ENCODE results near the gene SNN.

SNN gene

DNA sequence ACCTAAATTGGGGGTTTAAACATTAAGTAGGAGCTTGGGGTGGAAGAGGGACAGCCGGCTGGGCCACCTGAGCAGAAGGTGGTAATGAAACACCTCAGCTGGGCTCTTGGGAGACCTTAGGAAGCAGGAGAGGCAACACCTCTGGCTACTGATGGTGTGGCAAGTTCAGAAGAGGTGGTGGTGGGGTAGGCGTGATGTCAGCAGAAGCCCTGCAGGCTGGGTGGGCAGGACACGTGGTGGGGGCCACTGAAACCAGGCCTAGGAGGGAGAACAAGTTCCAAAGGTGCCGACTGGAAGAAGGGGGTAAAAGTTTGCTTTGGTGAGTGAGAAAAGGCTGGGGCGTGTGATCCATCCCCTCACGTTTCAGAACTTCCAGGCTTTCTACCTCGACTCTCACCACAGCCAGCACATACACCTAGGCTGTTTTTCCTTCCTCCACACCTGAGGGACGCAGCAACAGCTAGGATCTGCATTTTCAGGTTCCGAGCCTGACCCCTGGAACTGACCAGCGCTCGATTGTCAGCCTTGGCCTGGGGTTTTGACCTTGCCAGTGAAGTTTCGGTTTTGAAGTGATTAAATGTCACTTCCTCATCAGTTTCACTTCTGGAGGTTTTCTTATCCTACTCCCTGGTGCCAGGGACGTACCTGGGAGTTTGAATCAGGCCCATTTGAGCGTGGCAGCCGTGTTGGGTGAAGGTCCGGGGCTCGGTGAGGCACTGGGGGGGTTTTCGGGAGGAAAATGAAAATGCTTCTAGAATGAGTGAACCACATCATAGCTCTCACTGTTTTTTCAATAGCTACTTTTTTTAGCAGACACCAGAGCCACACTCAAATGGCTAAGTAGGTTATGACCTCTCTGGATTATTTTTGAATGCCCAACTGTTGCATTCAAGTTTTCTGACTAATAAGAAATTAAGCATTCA is 10.0 kb downstream of the SNN start:
- DNase-seq, result no peak

DNA sequence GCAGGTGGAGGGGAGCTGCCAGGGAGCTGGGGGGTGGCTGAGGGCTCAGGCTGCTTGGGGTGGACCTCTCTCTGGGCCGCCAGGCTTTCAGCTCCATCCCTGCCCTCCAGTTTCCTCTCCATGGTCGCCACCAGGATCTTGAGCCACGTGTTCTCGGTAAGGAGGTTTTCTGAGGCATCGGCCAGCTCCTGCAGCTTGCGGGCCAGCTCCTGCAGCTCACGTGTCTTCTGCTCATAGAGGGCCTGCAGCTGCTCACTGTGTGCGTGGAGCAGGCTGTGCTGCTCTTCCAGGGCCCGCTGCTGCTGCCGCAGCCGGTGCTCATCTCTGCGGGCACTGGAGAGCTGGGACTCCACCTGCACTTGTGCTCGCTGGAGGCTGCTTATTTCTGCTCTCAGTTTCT is 11.0 kb downstream of the SNN start:
- DNase-seq, result peak in 19 of 56 donors; percentile 20 to 55 (median 38)

DNA sequence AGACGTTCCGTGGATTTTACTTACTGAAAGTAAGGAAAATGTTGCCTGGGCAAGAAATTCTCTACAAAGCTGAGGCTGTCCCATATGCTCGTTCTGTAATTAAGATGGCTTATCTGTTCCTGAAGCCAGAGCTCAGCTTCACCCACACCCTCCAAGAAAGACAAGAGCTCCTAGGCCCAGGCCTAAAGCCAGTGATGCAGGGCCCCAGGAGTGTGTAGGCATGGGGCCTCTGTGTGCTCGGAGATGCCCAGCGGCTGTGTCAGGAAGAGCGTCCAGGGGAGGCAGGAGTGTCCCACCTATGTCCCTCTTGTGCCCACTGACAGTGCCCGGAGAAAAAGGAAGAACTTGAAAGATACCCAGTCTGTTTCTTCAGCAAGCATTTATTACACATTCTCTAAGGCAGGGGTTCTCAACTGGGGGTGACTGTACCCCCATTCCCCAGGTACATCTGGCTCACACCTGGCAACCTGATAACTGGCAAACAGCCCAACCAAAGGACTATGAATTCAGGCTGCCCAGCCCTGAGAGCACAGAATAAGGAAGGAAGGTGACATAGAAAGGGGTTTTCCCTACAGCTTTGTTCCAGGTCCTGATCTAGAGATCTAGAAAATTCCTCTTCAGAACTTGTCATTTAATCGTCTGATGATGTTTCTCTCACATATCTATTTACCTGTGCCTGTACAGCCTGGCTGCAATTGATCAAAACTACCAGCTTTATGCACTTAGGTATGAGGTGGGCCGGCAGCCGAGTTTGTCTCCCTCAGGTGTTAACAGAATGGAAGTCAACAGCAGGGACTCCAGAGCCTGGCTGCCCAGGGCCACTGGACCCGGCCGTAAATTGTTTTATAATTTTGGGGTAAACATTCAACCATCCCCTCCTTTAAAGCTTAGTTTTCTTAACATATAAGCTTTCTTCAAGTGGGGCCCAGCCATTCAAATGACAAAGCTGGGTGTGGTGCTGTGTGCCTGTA is 12.0 kb downstream of the SNN start:
- no peak for DNase-seq

DNA sequence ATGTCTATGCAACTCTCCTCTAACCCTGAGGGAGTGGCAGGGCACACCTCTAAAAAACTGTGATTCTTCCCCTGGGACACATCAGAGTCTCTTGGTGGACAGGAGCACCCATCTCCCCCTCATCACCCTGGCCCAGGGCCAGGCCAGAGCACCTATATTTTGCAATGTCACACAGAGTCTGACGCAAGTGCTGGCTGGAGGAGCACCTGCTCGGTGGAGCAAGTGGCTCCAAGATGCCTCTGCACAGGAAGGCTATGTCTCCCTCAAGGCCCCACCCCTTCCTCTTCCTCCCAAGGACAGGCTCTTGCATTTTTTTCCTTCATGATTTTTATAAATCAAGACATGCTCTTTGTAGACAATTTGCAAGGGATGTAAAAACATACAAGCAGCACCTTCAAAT is 13.3 kb downstream of the SNN start:
- DNase-seq, result no peak

DNA sequence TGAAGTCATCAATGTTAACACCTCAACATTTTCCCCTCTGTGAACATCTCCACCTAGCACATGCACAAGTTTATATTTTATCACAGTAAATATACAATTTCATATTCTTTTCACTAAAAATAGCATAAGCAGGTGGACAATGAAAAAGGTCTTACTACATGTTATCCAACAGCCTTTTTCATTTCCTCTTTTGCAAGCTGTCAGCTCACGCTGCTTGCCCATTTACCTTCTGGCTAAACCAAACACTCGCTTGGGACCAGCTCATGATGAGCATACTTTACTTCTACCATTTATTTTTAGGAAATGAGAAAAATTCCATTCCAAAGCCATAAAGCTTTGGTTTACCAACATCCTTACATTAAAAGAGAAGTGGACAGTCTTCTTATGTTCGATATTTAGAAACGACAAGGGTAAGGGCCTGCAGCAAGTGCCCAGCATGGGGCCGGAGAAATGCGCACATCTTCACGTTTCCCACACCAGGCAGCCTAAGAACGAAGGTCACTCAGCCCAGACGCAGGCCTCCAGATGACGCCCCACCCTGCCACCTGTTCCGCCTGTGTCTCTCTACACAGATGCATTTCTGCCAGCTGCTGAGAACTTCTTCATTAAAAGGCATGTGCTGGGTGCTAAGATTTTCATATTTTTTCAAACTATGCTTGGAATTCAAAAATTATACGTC is 13.9 kb downstream of the SNN start:
- no peak for DNase-seq

DNA sequence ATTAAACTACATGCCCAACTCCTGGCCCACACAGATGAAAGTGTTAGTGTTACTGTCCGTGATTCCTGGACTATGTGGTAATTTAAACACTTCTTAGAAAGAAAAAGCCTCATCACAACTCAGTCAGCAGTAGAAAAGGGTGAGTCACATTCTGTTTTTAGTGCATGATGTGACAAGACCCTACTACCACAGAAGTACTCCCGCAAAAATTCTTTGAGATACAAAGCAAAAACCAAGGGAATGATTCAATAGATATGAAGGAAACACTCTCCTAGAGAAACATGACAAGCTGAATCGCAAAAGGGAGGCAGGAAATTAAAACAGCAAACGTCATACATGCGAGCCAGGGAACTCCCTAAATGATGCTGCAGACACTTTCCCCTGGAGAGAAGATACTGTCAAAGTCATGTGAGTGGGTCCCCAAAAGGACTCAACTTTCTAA is 14.4 kb downstream of the SNN start:
- DNase-seq, result no peak

DNA sequence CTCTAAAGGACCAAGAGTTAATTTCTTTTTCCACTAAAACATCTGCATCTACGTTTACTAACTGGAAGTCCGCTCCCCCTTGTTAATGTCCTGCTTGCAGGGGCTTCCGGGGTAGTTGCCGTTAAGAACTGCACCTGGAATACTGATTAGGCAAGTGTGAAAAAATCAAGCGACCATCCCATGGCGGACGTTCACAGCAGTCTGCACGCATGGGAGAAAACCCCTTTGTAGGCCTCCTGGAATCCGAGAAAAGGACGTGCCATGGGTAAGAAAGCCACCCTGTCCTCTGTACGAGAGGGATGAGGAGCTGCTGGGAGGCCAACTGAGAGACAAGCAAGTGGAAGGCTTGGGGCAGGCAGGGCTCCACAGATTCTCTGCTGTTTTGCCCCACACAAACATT is 14.9 kb downstream of the SNN start:
- DNase-seq, result no peak

DNA sequence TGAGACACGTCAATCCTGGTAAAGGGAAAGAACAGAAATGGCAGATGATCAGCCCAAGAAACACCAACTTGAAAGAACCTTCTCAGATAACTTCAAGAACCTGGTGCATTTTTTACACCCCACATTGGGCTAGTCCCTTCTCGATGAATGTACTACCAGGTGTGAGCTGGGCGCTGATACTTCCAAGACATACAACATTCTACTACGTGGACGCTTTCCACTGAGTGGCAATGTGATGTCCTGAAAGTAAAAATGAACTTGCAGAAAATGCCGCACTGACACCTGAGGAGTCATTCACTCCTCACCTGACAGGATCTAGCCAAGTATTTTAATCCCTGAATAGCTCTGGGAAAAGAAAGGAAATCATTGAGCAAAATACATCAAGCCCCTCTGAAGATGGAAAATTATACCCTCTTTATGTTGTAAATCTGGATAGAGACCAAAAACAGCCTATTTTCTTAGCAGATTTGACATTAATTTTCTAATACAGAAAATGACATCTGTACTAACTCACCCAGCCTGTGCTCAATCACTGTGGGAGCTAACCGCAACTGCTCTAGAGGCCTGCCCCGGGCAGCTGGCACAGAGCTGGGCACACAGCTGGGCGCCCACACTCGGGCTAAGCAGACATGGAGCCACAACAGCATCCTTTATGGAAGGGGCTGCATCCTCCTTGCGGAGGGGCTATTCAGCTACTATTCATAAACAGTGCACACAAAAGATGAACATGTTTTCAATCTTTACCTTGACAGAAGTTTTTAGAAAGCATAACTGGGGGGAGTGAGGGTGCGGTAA is 16.2 kb downstream of the SNN start:
- no peak for DNase-seq

DNA sequence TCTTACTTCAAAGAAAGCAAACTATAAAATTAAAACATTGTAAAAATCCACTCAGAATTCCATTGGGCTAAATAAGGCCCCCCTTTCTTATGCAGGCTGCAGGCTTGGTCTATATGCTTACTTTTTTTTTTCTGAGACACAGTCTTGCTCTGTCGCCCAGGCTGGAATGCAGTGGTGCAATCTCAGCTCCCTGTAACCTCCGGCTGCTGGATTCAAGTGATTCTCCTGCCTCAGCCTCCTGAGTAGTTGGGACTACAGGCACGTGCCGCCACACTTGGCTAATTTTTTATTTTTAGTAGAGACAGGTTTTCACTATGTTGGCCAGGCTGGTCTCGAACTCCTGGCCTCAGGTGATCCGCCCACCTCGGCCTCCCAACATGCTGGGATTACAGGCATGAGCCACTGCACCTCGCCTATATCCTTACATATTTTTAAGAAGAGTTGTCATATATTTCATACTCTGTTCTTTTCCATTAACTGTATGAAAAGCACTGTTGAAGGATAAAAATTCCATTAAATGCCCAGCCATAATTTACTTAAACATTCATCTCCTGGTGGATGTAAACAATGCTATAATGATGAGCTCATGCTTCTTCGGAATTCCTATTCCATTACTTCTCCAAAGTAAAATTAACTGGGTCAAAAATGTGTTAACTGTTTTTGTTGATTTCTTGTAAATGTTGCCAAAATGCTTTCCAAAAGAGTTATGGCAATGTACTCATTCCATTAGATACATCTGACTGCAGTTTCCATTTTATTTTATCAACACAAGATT is 17.8 kb downstream of the SNN start:
- no peak for DNase-seq

DNA sequence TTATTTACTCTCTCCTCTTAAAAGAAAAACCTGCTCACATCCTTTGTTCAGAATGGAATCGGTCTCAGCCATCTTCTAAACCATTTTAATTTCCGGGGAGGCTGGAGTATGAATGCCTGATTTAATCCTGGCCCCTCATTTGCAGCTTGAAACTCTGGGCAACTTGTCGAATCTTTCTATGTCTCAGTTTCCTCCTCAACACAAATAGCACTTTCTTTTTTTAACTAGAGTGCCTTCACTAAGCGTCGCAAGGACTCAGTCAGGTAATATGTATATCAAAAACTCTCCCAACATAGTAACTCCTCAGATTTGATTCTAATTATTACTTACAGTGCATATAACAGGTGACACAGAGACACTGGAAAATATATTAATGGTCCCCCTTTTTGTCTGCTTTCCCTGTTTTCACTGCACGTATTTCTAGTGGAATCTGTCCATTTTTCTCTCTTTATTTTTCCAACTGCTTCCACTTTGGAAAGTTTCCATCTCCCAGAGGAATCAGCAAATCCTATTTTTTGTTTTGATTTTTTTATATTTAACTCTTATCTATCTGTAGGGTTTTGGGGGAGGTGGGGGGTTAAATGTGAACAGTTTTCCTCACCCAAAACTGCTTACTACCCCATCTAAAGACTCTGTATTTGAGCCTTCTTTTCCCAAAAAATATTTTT is 18.6 kb downstream of the SNN start:
- no peak for DNase-seq

DNA sequence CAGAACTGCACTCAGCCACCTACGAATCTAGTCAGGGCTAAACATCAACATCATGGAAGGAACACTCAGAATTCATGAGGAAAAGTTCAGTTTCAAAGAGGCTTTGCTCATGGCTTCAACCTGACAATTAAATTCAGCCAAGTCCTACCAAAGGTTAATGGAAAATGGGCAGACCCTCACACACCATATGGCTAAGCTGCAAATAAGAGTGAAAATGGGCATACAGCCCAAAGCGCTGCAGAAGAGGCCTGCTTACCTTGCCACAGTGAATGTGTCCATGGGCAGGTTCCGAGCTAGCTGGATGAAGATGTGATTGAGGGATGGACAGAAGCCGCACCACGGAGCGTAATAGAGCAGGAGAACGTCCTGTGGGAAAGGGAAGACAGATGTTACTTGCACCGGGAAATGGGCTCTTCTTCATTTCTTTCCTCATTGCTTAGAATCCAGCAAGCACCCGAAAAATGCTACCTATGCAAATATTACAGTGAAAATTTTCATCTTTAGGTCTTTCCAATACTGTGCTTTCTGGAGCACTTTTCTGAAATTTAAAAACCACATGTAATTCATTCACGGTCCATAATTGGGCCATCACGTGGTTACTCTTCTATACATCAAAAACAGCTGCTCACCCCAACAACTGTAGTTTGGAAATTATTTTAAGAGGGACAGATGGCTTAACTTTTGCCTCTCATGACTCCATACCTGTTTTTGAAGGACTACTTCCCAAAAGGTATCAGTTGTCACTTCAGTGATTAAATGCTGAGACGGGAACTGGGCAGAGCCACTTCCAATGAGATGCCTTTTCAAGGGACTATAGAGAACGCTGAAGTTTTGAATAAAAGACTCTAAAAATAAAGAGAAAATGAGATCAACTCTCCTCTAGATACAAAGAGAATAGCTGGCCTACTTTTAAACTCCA is 19.6 kb downstream of the SNN start:
- DNase-seq, result no peak

DNA sequence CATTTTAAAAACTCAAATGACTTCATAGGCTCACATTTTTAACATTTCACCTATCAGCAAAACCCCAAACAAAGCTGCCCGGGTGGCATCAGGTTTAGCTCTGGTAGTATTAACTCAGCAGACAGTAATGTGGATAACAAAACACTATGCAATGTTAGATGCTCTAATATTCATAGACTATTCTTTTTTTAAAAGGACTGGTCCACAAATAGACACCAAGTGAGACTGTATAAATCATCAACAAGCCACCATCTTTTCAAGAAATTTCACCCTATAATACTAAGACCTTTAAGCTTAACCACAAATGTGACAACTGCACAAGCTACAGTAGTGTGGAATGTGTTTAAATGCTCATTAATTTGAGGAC is 20.2 kb downstream of the SNN start:
- no peak for DNase-seq

DNA sequence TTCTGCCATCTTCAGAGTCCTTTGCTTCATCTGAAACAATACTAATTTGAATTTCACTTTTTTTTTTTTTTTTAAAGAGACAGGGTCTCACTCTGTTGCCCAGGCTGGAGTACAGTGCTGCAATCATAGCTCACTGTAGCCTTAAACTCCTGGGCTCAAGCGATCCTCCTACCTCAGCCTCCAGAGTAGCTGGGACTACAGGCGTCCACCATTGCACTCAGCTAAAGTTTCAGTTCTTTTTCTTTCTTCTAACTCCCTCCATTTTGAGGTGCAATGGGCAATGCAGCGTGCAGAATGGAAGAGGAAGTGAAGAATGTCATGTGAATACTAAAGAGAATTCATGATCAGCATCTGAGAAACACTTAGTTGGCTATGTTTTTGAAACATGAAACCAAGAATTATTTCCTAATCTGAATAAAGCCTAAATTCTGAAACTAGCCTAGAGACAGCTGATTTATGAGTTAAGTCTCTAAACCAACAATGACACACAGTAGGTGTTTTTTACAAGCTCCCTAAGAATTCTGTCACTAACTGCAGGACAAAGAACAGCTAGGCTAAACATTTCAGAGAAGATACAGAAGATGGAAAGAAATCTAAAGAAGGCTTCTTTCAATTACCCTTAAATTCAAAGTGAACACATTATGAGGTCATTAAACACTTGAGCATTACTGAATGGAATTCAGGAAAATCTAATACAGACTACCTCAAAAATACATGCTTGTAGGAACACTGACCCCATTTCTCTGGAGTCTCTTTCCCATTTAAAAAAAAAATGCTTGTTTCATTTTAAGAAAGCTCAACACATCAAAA is 21.0 kb downstream of the SNN start:
- DNase-seq, result no peak

DNA sequence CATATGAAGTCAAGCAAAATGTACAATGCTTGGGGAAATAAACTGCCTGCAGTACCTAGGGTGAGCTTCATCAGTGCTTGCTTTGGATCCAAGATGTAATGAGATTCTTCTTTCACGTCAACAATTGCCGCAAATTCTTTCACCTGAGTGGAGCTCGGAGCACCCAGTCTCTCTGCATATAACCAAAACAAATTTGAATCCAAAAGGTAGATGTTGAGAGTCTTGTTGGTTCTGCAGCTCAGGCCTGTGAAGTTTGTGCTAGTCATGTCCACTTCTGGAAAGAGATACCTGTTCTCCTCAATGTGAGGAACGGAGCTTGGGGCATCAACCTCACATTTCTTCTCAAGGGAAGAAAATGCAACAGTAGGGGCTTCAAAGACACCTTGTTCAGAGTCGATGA is 23.0 kb downstream of the SNN start:
- no peak for DNase-seq

DNA sequence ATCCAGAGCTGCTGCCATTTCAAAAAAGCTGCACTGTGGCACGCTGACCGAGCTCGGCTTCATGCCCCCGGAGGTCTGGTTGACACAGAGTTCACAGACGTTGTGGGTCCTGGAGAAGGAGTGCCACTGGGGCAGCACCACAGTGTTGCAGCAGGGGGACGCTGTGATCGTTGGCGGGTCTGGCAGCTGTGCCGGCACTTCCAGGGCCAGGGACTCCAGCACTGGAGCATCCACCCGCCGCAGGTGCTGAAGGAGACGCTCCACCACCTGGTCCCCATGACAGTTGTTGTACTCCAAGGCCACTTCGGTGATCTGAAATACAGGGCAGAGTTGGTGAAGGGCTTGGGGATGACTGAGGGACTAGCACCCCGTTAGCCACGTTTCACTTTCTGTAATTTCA is 23.5 kb downstream of the SNN start:
- DNase-seq, result no peak

DNA sequence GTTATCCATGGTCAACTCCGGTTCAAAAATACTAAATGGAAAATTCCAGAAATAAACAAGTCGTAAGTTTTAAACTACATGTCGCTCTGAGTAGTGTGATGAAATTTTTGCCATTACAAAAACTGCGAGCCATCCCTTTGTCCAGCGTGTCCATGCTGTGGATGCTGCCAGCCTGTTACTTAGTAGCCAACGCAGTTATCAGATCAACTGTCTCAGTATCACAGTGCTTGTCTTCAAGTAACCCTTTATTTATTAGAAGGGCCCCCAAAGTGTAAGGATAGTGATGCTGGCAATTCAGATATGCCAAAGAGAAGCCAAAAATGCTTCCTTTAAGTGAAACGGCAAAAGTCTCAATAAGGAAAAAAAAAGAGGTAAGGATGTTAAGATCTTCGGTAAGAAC is 23.9 kb downstream of the SNN start:
- DNase-seq, result no peak

DNA sequence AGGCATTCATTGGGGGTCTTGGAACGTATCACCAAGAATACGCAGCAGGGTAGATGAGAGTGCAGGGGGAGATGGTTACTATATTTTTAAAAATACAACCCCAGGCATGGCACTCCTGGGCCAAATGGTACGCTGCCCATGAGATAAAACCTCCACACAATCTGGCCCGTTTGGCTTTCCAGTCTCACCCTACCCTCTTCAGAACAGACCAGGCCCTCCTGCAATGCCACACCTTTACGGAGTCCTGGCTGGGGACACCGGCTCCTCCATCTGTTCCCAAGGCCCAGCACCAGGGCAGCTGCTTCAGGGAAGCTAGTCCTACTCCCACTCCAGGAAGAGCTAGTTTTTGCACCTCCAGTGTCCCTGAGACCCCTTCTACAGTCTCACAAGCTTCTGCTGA is 24.4 kb downstream of the SNN start:
- DNase-seq, result no peak
